ENCODE data around the gene EBF3. TPM values are rescaled to one million over a fixed set of nuclear protein-coding genes. Genes with fewer than 3 reads are reported as not detected.

EBF3 gene
- total RNA-seq, 4 donors from 2014 or later = 0.77 to 10.7 (median 6.0) TPM

DNA sequence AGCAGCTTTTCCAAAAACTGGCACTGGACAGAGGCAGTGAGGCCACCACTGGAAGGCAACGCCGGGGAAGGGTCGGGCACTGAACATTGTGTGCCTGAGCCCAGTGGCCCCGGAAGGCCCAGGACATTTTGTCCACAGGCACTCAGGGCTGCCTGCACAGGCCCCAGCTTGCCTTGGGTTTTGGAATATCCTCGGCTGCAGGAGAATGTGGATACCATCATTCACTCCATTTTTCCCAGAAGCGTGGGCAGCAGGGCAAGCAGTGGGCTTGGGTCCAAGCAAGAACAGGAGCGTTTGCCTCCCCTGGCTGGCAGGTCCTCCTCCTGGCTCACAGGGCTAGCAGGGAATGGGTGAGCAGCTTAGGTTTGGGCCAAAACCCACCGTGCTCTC is 147.4 kb downstream of the EBF3 start:
- H3K9me3 ChIP-seq = no peaks in the 10 kb centered on the region
- intact Hi-C loops (cut with DNase I; ENCODE audit: low total_unique reads) = no loop called here
- H3K4me1 ChIP-seq = no peaks in the 10 kb centered on the region
- DNase-seq = no peak
- H3K36me3 ChIP-seq = no peaks in the 10 kb centered on the region
- TF ChIP-seq, protein P1, sequence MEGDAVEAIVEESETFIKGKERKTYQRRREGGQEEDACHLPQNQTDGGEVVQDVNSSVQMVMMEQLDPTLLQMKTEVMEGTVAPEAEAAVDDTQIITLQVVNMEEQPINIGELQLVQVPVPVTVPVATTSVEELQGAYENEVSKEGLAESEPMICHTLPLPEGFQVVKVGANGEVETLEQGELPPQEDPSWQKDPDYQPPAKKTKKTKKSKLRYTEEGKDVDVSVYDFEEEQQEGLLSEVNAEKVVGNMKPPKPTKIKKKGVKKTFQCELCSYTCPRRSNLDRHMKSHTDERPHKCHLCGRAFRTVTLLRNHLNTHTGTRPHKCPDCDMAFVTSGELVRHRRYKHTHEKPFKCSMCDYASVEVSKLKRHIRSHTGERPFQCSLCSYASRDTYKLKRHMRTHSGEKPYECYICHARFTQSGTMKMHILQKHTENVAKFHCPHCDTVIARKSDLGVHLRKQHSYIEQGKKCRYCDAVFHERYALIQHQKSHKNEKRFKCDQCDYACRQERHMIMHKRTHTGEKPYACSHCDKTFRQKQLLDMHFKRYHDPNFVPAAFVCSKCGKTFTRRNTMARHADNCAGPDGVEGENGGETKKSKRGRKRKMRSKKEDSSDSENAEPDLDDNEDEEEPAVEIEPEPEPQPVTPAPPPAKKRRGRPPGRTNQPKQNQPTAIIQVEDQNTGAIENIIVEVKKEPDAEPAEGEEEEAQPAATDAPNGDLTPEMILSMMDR (IDR thresholded peaks at IDR 0.05) = no peak
- TF ChIP-seq POLR2A (IDR thresholded peaks at IDR 0.05) = no peak
- H3K4me3 ChIP-seq = no peak overlapping the region
- no peaks in the 10 kb centered on the region for H3K27me3 ChIP-seq
- H3K27ac ChIP-seq = no peak overlapping the region

DNA sequence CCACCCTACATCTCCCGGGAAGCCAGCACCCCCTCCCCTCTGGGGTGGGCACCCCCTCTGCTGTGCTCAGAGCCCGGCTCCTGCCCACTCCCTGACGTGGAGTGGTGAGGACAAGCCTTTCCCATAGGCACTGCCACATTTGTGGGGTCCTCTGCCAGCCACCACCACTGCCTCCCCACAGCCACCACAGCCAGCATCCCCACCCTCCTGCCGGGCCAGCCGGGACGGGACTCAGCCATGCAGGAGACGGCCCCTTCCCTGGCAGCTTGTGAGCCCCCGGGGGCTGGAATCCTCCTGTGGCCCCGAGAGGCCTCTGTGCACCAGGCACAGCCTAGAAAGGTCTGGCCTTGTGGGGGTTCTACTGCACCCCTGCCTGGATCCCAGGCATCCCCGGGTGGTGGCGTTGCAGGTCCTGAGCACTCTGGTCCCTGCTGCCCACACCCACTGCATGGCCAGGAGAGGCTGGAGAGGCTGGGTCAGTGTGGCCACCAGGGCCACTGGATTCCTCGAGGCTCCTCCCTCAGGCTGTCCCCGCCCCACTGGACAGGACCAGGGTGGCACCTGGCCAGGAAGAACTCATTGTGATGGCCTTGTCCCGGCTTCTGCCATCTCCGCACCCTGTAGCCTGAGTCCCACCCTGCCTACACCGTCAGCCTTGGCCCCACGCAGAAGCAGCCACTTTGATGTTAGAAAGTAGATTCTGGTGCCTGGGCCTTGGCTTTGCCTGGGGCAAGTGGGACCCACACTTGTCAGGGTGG is 148.0 kb downstream of the EBF3 start:
- Histone ChIP-seq H3K4me3 (no peak overlapping the region), H3K36me3 (no peaks in the 10 kb centered on the region), H3K9me3 (no peaks in the 10 kb centered on the region), H3K27ac (no peak overlapping the region), H3K4me1 (no peaks in the 10 kb centered on the region), H3K27me3 (no peaks in the 10 kb centered on the region)
- TF ChIP-seq, protein P1 (IDR thresholded peaks at IDR 0.05) = no peak
- no peak for TF ChIP-seq POLR2A (IDR thresholded peaks at IDR 0.05)
- intact Hi-C loops (cut with DNase I; ENCODE audit: low total_unique reads) = no loop called here
- DNase-seq = no peak

DNA sequence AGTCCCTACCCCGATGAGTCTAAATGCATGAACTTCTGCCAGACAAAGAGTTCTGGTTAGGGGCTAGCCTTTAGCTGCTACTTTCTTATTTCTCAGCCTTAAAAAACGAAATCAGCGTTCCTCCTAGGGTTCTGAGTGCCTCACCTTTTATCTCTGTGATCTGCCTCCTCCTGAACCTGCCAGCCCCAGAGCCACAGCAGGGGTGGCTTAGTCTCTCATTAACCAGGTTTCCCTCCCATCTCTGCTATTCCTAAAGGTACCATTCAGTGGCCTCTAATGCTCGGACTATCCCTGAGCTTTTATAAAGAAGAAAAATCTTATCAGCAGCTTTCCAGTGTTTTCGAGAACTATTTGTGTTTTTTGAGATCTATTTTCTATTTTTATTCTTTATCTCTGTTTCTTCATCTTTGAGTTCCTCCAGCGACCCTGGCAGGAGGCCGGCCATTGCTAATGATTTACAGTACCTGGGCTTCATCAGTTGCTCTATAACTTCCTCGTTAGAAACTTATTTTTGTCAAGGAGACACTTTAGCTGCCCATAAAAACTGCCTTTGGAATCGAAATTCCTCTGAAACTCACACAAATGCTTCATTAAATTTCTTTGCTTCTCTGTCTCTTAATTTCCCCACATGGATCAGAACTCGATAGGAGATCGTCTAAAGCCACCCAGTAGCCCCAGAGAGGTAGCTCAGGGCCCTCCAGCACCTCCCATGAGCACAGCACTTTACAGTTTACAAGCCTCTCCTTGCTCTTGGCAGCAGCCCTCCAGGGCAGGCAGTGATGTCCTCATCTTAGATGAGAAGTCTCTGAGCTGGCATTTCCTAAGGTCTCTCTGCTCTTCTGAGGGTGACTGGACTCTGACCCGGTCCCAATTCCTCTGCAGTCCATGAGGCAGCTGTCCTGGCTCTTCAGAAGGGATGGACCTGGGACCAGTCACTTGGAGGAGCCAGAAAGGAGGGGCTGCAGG is 149.1 kb downstream of the EBF3 start:
- no peak overlapping the region for H3K27ac ChIP-seq
- H3K27me3 ChIP-seq = no peaks in the 10 kb centered on the region
- TF ChIP-seq, protein P1 (IDR thresholded peaks at IDR 0.05) = no peak
- no peak for TF ChIP-seq POLR2A (IDR thresholded peaks at IDR 0.05)
- intact Hi-C loops (cut with DNase I; ENCODE audit: low total_unique reads) = no loop called here
- no peak for DNase-seq
- no peak overlapping the region for H3K4me3 ChIP-seq
- H3K9me3 ChIP-seq = no peaks in the 10 kb centered on the region
- H3K36me3 ChIP-seq = no peaks in the 10 kb centered on the region
- H3K4me1 ChIP-seq = no peaks in the 10 kb centered on the region

DNA sequence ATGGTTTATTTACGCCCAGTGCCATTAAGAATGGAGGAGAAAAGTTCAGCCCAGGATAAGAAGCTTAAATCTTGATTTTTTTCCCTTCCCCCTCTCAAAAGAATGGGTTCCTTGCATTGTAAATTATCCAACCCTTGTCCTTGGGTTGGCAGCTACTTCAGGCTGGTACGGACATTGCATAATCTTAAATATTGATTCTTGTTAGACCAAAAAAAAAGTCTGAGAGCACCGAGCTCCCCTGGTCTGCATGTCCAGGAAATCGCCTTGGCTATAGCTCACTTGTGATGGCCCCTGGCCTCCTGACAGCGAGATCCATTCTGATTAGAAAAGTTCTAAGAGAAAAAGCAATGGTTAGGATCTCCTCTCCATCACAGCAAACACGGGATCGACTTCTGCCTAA is 151.7 kb downstream of the EBF3 start:
- H3K27me3 ChIP-seq = no peaks in the 10 kb centered on the region
- DNase-seq = no peak
- H3K4me3 ChIP-seq = no peak overlapping the region
- TF ChIP-seq, protein P1 (IDR thresholded peaks at IDR 0.05) = no peak
- TF ChIP-seq POLR2A (IDR thresholded peaks at IDR 0.05) = no peak
- H3K9me3 ChIP-seq = no peaks in the 10 kb centered on the region
- H3K4me1 ChIP-seq = no peaks in the 10 kb centered on the region
- no peak overlapping the region for H3K27ac ChIP-seq
- H3K36me3 ChIP-seq = no peaks in the 10 kb centered on the region
- intact Hi-C loops (cut with DNase I; ENCODE audit: low total_unique reads) = no loop called here

DNA sequence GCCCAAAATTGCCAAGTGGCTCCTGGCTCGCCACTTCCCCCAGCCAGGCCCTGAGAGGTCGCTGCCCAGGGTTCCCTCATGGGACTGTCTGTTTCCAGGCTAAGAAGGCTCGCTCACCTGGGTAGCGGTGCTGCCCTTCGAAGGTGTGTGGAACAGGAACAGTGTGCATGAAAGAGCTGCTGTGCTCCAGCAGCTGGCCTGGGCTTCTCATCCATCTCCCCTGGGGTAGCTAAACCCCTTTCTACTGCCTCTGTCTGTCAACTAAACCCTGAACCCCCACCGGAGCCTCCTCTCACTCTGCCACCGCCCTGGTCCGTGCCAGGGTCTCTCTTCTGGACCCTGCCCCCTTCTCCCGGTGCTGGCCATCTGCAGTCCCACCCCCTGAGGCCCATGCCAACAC is 152.9 kb downstream of the EBF3 start:
- no peaks in the 10 kb centered on the region for H3K36me3 ChIP-seq
- intact Hi-C loops (cut with DNase I; ENCODE audit: low total_unique reads) = no loop called here
- no peaks in the 10 kb centered on the region for H3K27me3 ChIP-seq
- no peak overlapping the region for H3K4me3 ChIP-seq
- TF ChIP-seq POLR2A (IDR thresholded peaks at IDR 0.05) = no peak
- TF ChIP-seq, protein P1 (IDR thresholded peaks at IDR 0.05) = no peak
- H3K4me1 ChIP-seq = no peaks in the 10 kb centered on the region
- DNase-seq = no peak
- H3K9me3 ChIP-seq = no peaks in the 10 kb centered on the region
- no peak overlapping the region for H3K27ac ChIP-seq
